DND-41 (cell line): Measurements from ENCODE around the gene POLD2.

Experiments used
- ATAC-seq: fragments of 200-7000 bp; cut with Tn5 transposase; 3 replicates; pipeline ENCODE4 v1.9.1; 2021; ENCODE audit warnings: low read depth; ENCODE audit not compliant: insufficient read depth
- DNase-seq: peaks from one replicate; pipeline ENCODE4 v3.0.0-alpha.2; 2020
- H2AFZ ChIP-seq: 2 replicates; pipeline ENCODE4 v1.6.0; 2012; ENCODE audit warnings: low read depth, low read length
- H3K27ac ChIP-seq: 2 replicates; pipeline ENCODE4 v1.5.1; 2012; ENCODE audit warnings: low read length, inconsistent platforms
- H3K27me3 ChIP-seq: fragments of 200-600 bp; sonication (generic); 2 replicates; pipeline ENCODE4 v1.6.0; 2012; ENCODE audit warnings: low read length, mild to moderate bottlenecking, inconsistent platforms; ENCODE audit not compliant: insufficient read depth, poor library complexity
- H3K36me3 ChIP-seq: 2 replicates; pipeline ENCODE4 v1.5.1; 2012; ENCODE audit warnings: low read length, inconsistent platforms; ENCODE audit not compliant: insufficient read depth
- H3K4me1 ChIP-seq: 2 replicates; pipeline ENCODE4 v1.5.1; 2012; ENCODE audit warnings: mild to moderate bottlenecking, low read length; ENCODE audit not compliant: insufficient read depth
- H3K4me2 ChIP-seq: 2 replicates; pipeline ENCODE4 v1.6.0; 2012; ENCODE audit warnings: mild to moderate bottlenecking, moderate library complexity, low read length, inconsistent platforms; ENCODE audit not compliant: insufficient read depth
- H3K4me3 ChIP-seq, 2 experiments: fragments of 200-600 bp in 1 of 2; shearing (Covaris generic) in 1 of 2; 2 replicates each; pipeline ENCODE4 v1.5.1; 2012 to 2016; ENCODE audit warnings: inconsistent platforms in 2 of 2, low read length in 2 of 2, mild to moderate bottlenecking in 2 of 2, low read depth in 1 of 2, moderate library complexity in 1 of 2
- H3K79me2 ChIP-seq: 2 replicates; pipeline ENCODE4 v1.6.0; 2012; ENCODE audit warnings: low read length, inconsistent platforms; ENCODE audit not compliant: insufficient read depth
- H3K9ac ChIP-seq: 2 replicates; pipeline ENCODE4 v1.6.0; 2012; ENCODE audit warnings: low read depth, mild to moderate bottlenecking, inconsistent platforms, low read length, moderate library complexity
- H3K9me3 ChIP-seq: 2 replicates; pipeline ENCODE4 v1.5.1; 2012; ENCODE audit warnings: low read length, moderate library complexity, mild to moderate bottlenecking, inconsistent platforms; ENCODE audit not compliant: insufficient read depth, severe bottlenecking
- H4K20me1 ChIP-seq: 2 replicates; pipeline ENCODE4 v1.6.0; 2012; ENCODE audit warnings: low read length; ENCODE audit not compliant: insufficient read depth
- EZH2 ChIP-seq: IDR thresholded peaks from 3 replicates; pipeline ENCODE4 v1.6.1; 2012; ENCODE audit warnings: borderline replicate concordance, low read depth, mild to moderate bottlenecking, moderate library complexity, low read length, inconsistent platforms; ENCODE audit not compliant: severe bottlenecking
- TF ChIP-seq, protein P1 (sequence below): IDR thresholded peaks from 2 replicates; pipeline ENCODE4 v1.5.1; 2012; ENCODE audit warnings: borderline replicate concordance, low read length, moderate library complexity, mild to moderate bottlenecking; ENCODE audit not compliant: poor library complexity, severe bottlenecking; ENCODE audit errors: extremely low read depth

POLD2 gene

DNA sequence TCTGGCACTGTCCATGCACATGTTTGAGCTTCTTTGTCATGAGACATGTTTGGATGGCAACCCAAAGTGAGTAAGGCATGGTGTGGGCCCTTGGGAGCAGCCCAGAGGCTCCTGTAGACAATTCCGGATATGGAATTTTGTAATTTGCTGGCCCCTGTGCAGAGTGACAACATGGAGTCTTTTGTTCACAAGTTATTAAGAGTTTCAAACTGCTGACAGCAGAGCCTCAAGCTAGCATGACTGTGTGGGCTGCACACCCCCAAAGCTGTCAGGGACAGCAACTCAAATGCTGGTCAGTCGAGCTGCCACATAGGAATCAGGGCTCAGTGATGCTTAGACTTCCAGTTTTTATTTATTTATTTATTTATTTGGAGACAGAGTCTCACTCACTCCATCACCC lies 24.8 kb upstream of the POLD2 start:
- Histone ChIP-seq H3K4me3 (no peak overlapping the region), H3K9me3 (no peaks in the 10 kb centered on the region), H3K79me2 (no peaks in the 10 kb centered on the region), H3K36me3 (no peaks in the 10 kb centered on the region), H3K4me1 (no peaks in the 10 kb centered on the region), H3K4me2 (no peak overlapping the region), H3K27me3 (no peaks in the 10 kb centered on the region), H4K20me1 (no peaks in the 10 kb centered on the region), H3K9ac (no peak overlapping the region), H2AFZ (no peak overlapping the region), H3K27ac (no peak overlapping the region)
- TF ChIP-seq, protein P1, sequence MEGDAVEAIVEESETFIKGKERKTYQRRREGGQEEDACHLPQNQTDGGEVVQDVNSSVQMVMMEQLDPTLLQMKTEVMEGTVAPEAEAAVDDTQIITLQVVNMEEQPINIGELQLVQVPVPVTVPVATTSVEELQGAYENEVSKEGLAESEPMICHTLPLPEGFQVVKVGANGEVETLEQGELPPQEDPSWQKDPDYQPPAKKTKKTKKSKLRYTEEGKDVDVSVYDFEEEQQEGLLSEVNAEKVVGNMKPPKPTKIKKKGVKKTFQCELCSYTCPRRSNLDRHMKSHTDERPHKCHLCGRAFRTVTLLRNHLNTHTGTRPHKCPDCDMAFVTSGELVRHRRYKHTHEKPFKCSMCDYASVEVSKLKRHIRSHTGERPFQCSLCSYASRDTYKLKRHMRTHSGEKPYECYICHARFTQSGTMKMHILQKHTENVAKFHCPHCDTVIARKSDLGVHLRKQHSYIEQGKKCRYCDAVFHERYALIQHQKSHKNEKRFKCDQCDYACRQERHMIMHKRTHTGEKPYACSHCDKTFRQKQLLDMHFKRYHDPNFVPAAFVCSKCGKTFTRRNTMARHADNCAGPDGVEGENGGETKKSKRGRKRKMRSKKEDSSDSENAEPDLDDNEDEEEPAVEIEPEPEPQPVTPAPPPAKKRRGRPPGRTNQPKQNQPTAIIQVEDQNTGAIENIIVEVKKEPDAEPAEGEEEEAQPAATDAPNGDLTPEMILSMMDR: no peak
- TF ChIP-seq EZH2: no peak
- no peak for DNase-seq
- ATAC-seq: no peak

DNA sequence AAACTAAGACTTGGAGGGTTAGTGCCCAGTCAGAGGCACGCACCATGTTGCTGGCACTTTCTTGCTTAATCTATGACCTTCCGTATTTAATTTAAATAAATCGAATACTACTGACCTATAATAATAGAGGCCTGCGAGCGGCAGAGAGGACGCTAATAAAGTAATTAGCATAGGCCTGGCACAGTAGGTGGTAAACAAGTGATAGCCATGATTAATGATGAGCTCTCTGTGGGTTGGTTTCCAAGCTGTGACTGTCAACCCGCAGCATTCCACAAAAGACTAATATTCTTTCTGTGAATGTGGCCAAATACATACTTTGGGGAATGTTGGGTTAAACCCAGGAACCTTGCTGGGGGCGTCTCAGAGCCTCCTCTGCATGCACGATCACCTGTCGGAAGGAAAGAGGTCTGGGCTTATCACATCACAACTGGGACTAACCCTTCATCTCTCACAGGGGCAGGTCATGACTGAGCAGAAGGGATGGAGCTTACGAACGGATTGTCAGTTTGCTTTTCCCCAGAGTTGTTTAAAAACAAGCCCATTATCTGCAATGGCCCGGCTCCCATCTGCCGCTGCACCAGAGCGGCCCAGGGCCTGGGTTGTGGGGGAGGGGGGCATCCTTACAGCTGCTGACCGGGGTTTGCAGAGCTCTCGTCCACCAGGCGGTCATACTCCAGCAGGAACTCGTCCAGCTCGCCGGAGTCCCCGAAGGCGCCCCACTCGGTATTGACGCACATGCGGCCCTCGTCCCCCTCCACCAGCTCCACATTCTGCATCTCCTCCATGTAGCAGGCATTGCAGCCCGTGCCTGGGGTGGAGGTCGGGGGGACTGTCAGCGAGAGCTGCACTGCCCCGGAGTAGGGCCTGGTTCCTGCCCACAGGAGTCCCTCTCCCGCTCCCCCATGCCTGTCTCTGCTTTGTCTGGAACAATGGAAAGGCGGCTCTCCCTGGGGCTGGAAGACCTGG lies 24.0 kb upstream of the POLD2 start:
- Histone ChIP-seq H3K4me2 (no peak overlapping the region), H3K27me3 (no peaks in the 10 kb centered on the region), H3K27ac (no peak overlapping the region), H3K9ac (no peak overlapping the region), H4K20me1 (no peaks in the 10 kb centered on the region), H3K9me3 (no peaks in the 10 kb centered on the region), H3K36me3 (no peaks in the 10 kb centered on the region), H3K4me1 (no peaks in the 10 kb centered on the region), H2AFZ (no peak overlapping the region), H3K79me2 (no peaks in the 10 kb centered on the region), H3K4me3 (no peak overlapping the region)
- no peak for DNase-seq
- TF ChIP-seq, protein P1: no peak
- no peak for TF ChIP-seq EZH2
- no peak for ATAC-seq

- Histone ChIP-seq H3K4me3 (no peak overlapping the region), H3K9ac (no peak overlapping the region), H3K4me2 (no peak overlapping the region)
Measured at GRCh38 chr7:44145969-44146911, 22.9 kb upstream of the POLD2 start.

More at GRCh38 chr7:44145969-44146911, 22.9 kb upstream of the POLD2 start:
- Histone ChIP-seq H3K36me3 (no peaks in the 10 kb centered on the region), H4K20me1 (no peaks in the 10 kb centered on the region), H3K4me1 (no peaks in the 10 kb centered on the region), H3K27me3 (no peaks in the 10 kb centered on the region), H3K9me3 (no peaks in the 10 kb centered on the region), H3K27ac (no peak overlapping the region), H2AFZ (no peak overlapping the region), H3K79me2 (no peaks in the 10 kb centered on the region)
- DNase-seq: no peak
- no peak for TF ChIP-seq EZH2
- TF ChIP-seq, protein P1: no peak
- ATAC-seq: peak; percentile 25; the same call in 1 of the 3 replicates
